HEK293 (cell line): ENCODE measurements around the gene PELI3.

Source experiments
- CTCF ChIA-PET: fragments of 350-600 bp; formaldehyde crosslinking; extraction: SDS; loops from one replicate; lab custom pipeline; 2021; ENCODE audit warnings: antibody characterized with exemption; lab: Yijun Ruan, JAX
- POLR2A ChIA-PET: fragments of 300-600 bp; formaldehyde crosslinking; extraction: SDS; loops from one replicate; lab custom pipeline; 2020; ENCODE audit warnings: antibody characterized with exemption, inconsistent platforms; lab: Yijun Ruan, JAX
- H3K27ac ChIP-seq: fragments of 200-500 bp; sonication (Bioruptor generic); 2 replicates; pipeline ENCODE4 v1.5.1; 2014; ENCODE audit warnings: low read depth, low read length, control low read depth, inconsistent platforms; ENCODE audit errors: extremely low read depth
- H3K36me3 ChIP-seq, 2 experiments: fragments of 200-500 bp in 1 of 2; sonication (Bioruptor generic) in 1 of 2; 1 replicate in 1 of 2; 2 replicates in 1 of 2; pipeline ENCODE4 v1.5.1; 2014 to 2017; ENCODE audit warnings: inconsistent platforms in 2 of 2, low read length in 2 of 2; ENCODE audit not compliant: control insufficient read depth in 2 of 2, insufficient read depth in 1 of 2
- H3K4me1 ChIP-seq: fragments of 200-500 bp; sonication (Bioruptor generic); 2 replicates; pipeline ENCODE4 v1.5.1; 2014; ENCODE audit warnings: mild to moderate bottlenecking, low read length, inconsistent platforms; ENCODE audit not compliant: control insufficient read depth, insufficient read depth
- H3K4me3 ChIP-seq: 2 replicates; pipeline ENCODE4 v1.5.1; 2011; ENCODE audit warnings: low read depth, mild to moderate bottlenecking, control low read depth, low read length, moderate library complexity
- H3K9me3 ChIP-seq: fragments of 200-500 bp; sonication (Bioruptor generic); 2 replicates; pipeline ENCODE4 v1.5.1; 2014; ENCODE audit warnings: low read depth, low read length, inconsistent platforms; ENCODE audit not compliant: control insufficient read depth, insufficient read depth
- ATF2 ChIP-seq: fragments of 450-650 bp; formaldehyde crosslinking; IDR thresholded peaks from 2 replicates; pipeline ENCODE4 v1.5.1; 2016; ENCODE audit warnings: missing biosample characterization, missing genetic modification characterization, low read depth
- EGR2 ChIP-seq: fragments of 450-650 bp; formaldehyde crosslinking; IDR thresholded peaks from 2 replicates; pipeline ENCODE4 v1.5.1; 2016; ENCODE audit warnings: low read depth, missing biosample characterization, missing genetic modification characterization
- OSR2 ChIP-seq: fragments of 450-650 bp; formaldehyde crosslinking; IDR thresholded peaks from 2 replicates; pipeline ENCODE4 v1.5.1; 2016; ENCODE audit warnings: missing biosample characterization, missing genetic modification characterization
- PRDM4 ChIP-seq: fragments of 450-650 bp; formaldehyde crosslinking; IDR thresholded peaks from 2 replicates; pipeline ENCODE4 v1.5.1; 2017; ENCODE audit warnings: missing biosample characterization, missing genetic modification characterization
- YY2 ChIP-seq: fragments of 450-650 bp; formaldehyde crosslinking; IDR thresholded peaks from 2 replicates; pipeline ENCODE4 v1.5.1; 2016; ENCODE audit warnings: missing biosample characterization, missing genetic modification characterization
- ZBTB48 ChIP-seq: fragments of 450-650 bp; formaldehyde crosslinking; IDR thresholded peaks from 2 replicates; pipeline ENCODE4 v1.5.1; 2016; ENCODE audit warnings: missing biosample characterization, missing genetic modification characterization
- ZNF112 ChIP-seq: fragments of 450-650 bp; formaldehyde crosslinking; IDR thresholded peaks from 2 replicates; pipeline ENCODE4 v1.5.0; 2017; ENCODE audit warnings: missing biosample characterization, missing genetic modification characterization
- ZNF114 ChIP-seq: fragments of 450-650 bp; formaldehyde crosslinking; IDR thresholded peaks from 2 replicates; pipeline ENCODE4 v1.5.0; 2017; ENCODE audit warnings: missing biosample characterization, missing genetic modification characterization
- ZNF169 ChIP-seq: fragments of 450-650 bp; formaldehyde crosslinking; IDR thresholded peaks from 2 replicates; pipeline ENCODE4 v1.5.1; 2016; ENCODE audit warnings: missing biosample characterization, missing genetic modification characterization
- ZNF2 ChIP-seq: fragments of 450-650 bp; formaldehyde crosslinking; IDR thresholded peaks from 2 replicates; pipeline ENCODE4 v1.5.1; 2016; ENCODE audit warnings: missing biosample characterization, missing genetic modification characterization
- ZNF211 ChIP-seq: fragments of 450-650 bp; formaldehyde crosslinking; IDR thresholded peaks from 2 replicates; pipeline ENCODE4 v1.5.1; 2016; ENCODE audit warnings: low read depth, missing biosample characterization, missing genetic modification characterization
- ZNF274 ChIP-seq, 2 experiments: fragments of 200-500 bp in 1 of 2; fragments of 450-650 bp in 1 of 2; sonication (Bioruptor generic) in 1 of 2; formaldehyde crosslinking in 1 of 2; IDR thresholded peaks; 2 replicates each; pipeline versions ENCODE4 v1.5.1 to v1.6.1; 2014 to 2016; ENCODE audit warnings: borderline replicate concordance in 1 of 2, inconsistent platforms in 1 of 2, low read length in 1 of 2, missing biosample characterization in 1 of 2, missing genetic modification characterization in 1 of 2
- ZNF311 ChIP-seq: fragments of 450-650 bp; formaldehyde crosslinking; IDR thresholded peaks from 2 replicates; pipeline ENCODE4 v1.5.1; 2017; ENCODE audit warnings: missing biosample characterization, missing genetic modification characterization, borderline replicate concordance
- ZNF398 ChIP-seq: fragments of 450-650 bp; formaldehyde crosslinking; IDR thresholded peaks from 2 replicates; pipeline ENCODE4 v1.5.1; 2017; ENCODE audit warnings: missing biosample characterization, missing genetic modification characterization
- ZNF416 ChIP-seq: fragments of 450-650 bp; formaldehyde crosslinking; IDR thresholded peaks from 2 replicates; pipeline ENCODE4 v1.5.1; 2016; ENCODE audit warnings: missing biosample characterization, missing genetic modification characterization
- ZNF488 ChIP-seq: fragments of 450-650 bp; formaldehyde crosslinking; IDR thresholded peaks from 2 replicates; pipeline ENCODE4 v1.5.1; 2016; ENCODE audit warnings: missing biosample characterization, missing genetic modification characterization
- ZNF501 ChIP-seq: fragments of 450-650 bp; formaldehyde crosslinking; IDR thresholded peaks from 2 replicates; pipeline ENCODE4 v1.5.1; 2016; ENCODE audit warnings: missing biosample characterization, missing genetic modification characterization
- ZNF571 ChIP-seq: fragments of 450-650 bp; formaldehyde crosslinking; IDR thresholded peaks from 2 replicates; pipeline ENCODE4 v1.5.0; 2017; ENCODE audit warnings: missing biosample characterization, missing genetic modification characterization
- ZNF704 ChIP-seq: fragments of 450-650 bp; formaldehyde crosslinking; IDR thresholded peaks from 2 replicates; pipeline ENCODE4 v1.5.1; 2016; ENCODE audit warnings: missing biosample characterization, missing genetic modification characterization
- TF ChIP-seq, protein P1 (sequence below): fragments of 450-650 bp; formaldehyde crosslinking; IDR thresholded peaks from 2 replicates; pipeline ENCODE4 v1.5.1; 2017; ENCODE audit warnings: missing biosample characterization, missing genetic modification characterization

Gene PELI3

DNA sequence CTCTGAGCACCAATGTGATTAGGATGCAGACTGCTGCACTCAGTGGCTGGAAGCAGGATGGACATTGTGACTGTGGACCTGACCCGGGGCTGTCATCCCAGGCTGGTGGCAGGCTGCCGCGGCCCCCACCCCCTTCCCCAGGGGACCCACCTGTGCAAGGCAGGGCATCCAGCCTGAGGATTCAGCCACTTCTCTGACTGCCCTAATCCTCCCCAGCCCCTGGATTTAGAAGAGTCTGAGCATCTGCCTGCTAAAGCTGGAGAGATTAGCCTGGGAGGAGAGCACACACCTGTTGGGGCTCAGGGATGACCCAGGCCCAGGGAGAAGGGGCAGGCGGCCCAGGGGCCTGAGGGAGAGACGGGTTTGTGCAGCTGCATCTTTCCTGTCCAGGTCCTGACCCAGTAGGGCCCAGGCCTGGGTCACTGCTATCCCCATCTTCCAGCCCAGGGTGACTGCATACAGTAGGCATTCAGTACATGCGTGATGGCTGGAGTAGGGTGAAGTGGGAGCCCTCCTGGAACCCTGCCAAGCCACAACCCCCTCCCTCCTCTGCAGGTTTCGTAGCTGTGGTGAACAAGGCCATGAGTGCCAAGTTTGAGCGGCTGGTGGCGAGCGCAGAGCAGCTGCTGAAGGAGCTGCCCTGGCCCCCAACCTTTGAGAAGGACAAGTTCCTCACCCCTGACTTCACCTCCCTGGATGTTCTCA lies 25.6 kb downstream of the PELI3 start (continued):
- no peak for TF ChIP-seq ZNF112
- no peak for TF ChIP-seq ZBTB48 (tag by site-specific recombination)
- no peak for TF ChIP-seq YY2 (tag by site-specific recombination)
- TF ChIP-seq, all 188 proteins: peak for 0

DNA sequence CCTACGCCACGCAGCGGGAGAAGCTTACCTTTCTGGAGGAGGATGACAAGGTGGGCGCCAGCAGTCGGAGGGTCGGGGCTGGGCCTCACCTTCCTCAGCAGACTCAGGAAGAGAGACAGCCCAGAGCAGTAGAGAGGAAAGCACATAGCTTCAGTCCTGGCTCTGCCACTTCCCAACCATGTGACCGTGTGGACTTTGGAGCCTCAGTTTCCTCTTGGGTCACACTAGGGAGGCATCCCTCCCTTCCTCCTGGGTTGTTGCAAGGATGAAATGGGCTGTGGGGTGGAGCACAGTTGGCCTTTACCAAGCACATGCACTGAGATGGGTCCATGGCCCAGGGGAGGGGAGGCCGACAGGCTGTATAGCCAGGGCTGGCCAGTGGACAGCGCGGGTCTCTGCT lies 26.4 kb downstream of the PELI3 start:
- H3K9me3 ChIP-seq, result no peaks in the 10 kb centered on the region
- no peaks in the 10 kb centered on the region for H3K4me1 ChIP-seq
- CTCF ChIA-PET, result no interaction called here
- H3K36me3 ChIP-seq, result peaks cover 0 to 64% of the 10 kb centered on the region in 2 experiments; a peak in 2 of 3 replicates
- no peak overlapping the region for H3K4me3 ChIP-seq
- POLR2A ChIA-PET, result interaction anchor here (0.7 to 2.3 kb wide), 3 partner anchors 13 to 53 kb away, joined by 3 to 10 read pairs (median 5); partner anchors contain the start of genes ACTN3, DPP3 and ZDHHC24
- H3K27ac ChIP-seq, result no peak overlapping the region
- TF ChIP-seq ZNF114, result no peak
- TF ChIP-seq ZNF169 (tag by site-specific recombination), result no peak
- no peak for TF ChIP-seq ZNF571
- no peak for TF ChIP-seq ZNF211
- no peak for TF ChIP-seq ZNF501 (tag by site-specific recombination)

DNA sequence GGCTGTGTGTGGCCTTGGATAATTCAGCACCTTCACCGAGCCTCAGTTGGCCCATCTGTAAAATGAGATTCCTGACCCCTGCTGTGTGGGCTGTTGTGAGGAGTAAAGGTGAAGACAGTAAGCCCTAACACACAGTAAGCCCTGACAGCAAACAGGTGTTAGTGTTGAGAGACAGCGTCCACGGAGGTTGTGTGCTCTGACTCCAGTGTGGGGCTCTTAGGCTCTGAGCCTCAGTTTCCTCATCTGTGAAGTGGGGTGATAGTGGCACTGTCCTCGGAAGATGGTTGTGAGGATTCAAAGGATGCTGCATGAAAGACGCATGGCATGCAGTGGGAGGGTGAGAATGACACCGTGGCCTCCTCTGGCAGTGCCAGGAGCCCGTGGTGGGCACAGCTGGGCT lies 27.8 kb downstream of the PELI3 start:
- Histone ChIP-seq H3K36me3 (peaks cover 0 to 64% of the 10 kb centered on the region in 2 experiments; a peak in 2 of 3 replicates), H3K4me1 (no peaks in the 10 kb centered on the region), H3K9me3 (no peaks in the 10 kb centered on the region), H3K4me3 (no peak overlapping the region), H3K27ac (no peak overlapping the region)
- TF ChIP-seq ZNF2 (tag by site-specific recombination) (no peak), PRDM4 (tag by site-specific recombination) (no peak), ZNF274 (IDR thresholded peaks at IDR 0.05; ENCODE audit: low read length) (no peak), ZNF274 (tag by site-specific recombination; IDR thresholded peaks at IDR 0.05; ENCODE audit: borderline replicate concordance) (no peak), ZNF704 (no peak), ZNF488 (tag by site-specific recombination) (no peak), EGR2 (no peak), ATF2 (tag by site-specific recombination) (no peak), ZNF211 (no peak), ZNF416 (tag by site-specific recombination) (no peak), ZNF398 (tag by site-specific recombination) (no peak), OSR2 (no peak), ZNF501 (tag by site-specific recombination) (no peak), ZNF311 (tag by site-specific recombination) (no peak)
- TF ChIP-seq, protein P1, sequence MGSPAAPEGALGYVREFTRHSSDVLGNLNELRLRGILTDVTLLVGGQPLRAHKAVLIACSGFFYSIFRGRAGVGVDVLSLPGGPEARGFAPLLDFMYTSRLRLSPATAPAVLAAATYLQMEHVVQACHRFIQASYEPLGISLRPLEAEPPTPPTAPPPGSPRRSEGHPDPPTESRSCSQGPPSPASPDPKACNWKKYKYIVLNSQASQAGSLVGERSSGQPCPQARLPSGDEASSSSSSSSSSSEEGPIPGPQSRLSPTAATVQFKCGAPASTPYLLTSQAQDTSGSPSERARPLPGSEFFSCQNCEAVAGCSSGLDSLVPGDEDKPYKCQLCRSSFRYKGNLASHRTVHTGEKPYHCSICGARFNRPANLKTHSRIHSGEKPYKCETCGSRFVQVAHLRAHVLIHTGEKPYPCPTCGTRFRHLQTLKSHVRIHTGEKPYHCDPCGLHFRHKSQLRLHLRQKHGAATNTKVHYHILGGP, result no peak
- POLR2A ChIA-PET, result no interaction called here
- CTCF ChIA-PET, result no interaction called here
